Stomach (tissue), 4 donors: ENCODE data around the gene WDR86.

ENCODE experiments used
- EP300 ChIP-seq: sonication (generic); formaldehyde crosslinking; IDR thresholded peaks from one replicate; pipeline ENCODE4 v1.6.1; 2017; ENCODE audit warnings: antibody characterized with exemption
- POLR2A ChIP-seq, 4 donors: fragments of 450-650 bp; IDR thresholded peaks; one replicate each; pipeline ENCODE4 v1.6.1; 2016; ENCODE audit warnings: antibody characterized with exemption in 4 of 4, control low read depth in 2 of 4, mild to moderate bottlenecking in 1 of 4, moderate library complexity in 1 of 4
- POLR2AphosphoS5 ChIP-seq, 3 donors: sonication (generic); formaldehyde crosslinking; IDR thresholded peaks; one replicate each; pipeline ENCODE4 v1.6.1; 2016; ENCODE audit warnings: antibody characterized with exemption in 3 of 3
- TF ChIP-seq, protein P1 (sequence below), 7 experiments: fragments of 450-650 bp in 4 of 7; fragments of 200-600 bp in 3 of 7; sonication (generic) in 3 of 7; IDR thresholded peaks; one replicate each; pipeline ENCODE4 v1.5.1; 2016 to 2019; ENCODE audit warnings: antibody characterized with exemption in 7 of 7, control low read depth in 2 of 7, mild to moderate bottlenecking in 1 of 7

DNA sequence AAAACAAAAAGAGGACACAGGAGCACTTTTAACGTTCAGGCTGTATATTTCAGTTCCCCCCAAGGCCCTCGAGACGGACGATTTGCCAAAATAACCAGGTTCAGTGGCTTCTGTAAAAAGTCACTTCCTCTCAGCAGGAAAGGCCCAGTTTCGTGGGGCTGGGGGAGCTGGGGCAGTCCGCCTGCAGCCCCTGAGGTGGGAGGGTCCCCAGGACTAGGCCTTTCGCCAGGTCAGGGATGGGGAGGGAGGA lies 28.8 kb downstream of the WDR86 start:
- TF ChIP-seq, protein P1, sequence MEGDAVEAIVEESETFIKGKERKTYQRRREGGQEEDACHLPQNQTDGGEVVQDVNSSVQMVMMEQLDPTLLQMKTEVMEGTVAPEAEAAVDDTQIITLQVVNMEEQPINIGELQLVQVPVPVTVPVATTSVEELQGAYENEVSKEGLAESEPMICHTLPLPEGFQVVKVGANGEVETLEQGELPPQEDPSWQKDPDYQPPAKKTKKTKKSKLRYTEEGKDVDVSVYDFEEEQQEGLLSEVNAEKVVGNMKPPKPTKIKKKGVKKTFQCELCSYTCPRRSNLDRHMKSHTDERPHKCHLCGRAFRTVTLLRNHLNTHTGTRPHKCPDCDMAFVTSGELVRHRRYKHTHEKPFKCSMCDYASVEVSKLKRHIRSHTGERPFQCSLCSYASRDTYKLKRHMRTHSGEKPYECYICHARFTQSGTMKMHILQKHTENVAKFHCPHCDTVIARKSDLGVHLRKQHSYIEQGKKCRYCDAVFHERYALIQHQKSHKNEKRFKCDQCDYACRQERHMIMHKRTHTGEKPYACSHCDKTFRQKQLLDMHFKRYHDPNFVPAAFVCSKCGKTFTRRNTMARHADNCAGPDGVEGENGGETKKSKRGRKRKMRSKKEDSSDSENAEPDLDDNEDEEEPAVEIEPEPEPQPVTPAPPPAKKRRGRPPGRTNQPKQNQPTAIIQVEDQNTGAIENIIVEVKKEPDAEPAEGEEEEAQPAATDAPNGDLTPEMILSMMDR (IDR thresholded peaks at IDR 0.05) = no peak
- TF ChIP-seq POLR2AphosphoS5 (IDR thresholded peaks at IDR 0.05) (no peak), POLR2A (IDR thresholded peaks at IDR 0.05) (no peak), EP300 (no peak)
